Gastrocnemius medialis (tissue), 4 donors: ENCODE measurements around the gene CLSTN2. TPM values are rescaled to one million over a fixed set of nuclear protein-coding genes. Genes with fewer than 3 reads are reported as not detected.

ENCODE experiments used
- ATAC-seq, 2 donors: fragments of 150-250 bp; one replicate each; pipeline ENCODE4 v1.9.1; 2016
- DNase-seq, 2 donors: peaks; one replicate each; pipeline ENCODE4 v3.0.0-alpha.2; 2019
- H3K27ac ChIP-seq, 4 donors: fragments of 200-600 bp; sonication (generic); 1 replicate in 1 of 4; 2 replicates in 3 of 4; pipeline ENCODE4 v1.5.1; 2016 to 2018; ENCODE audit warnings: mild to moderate bottlenecking in 2 of 4, moderate library complexity in 1 of 4
- H3K27me3 ChIP-seq, 3 donors: fragments of 200-600 bp; sonication (generic) in 2 of 3; 1 replicate in 1 of 3; 2 replicates in 2 of 3; pipeline versions ENCODE4 v1.5.1 to v1.6.0; 2016 to 2019; ENCODE audit warnings: mild to moderate bottlenecking in 1 of 3, moderate library complexity in 1 of 3
- H3K36me3 ChIP-seq, 2 donors: fragments of 200-600 bp; sonication (generic) in 1 of 2; one replicate each; pipeline ENCODE4 v1.5.1; 2017 to 2018
- H3K4me1 ChIP-seq, 2 donors: fragments of 200-600 bp; sonication (generic) in 1 of 2; one replicate each; pipeline ENCODE4 v1.5.1; 2016 to 2017; ENCODE audit warnings: mild to moderate bottlenecking in 2 of 2
- H3K4me3 ChIP-seq, 4 donors: fragments of 200-600 bp; sonication (generic) in 3 of 4; 1 replicate in 1 of 4; 2 replicates in 3 of 4; pipeline ENCODE4 v1.5.1; 2016 to 2019; ENCODE audit warnings: mild to moderate bottlenecking in 2 of 4
- H3K9me3 ChIP-seq, 3 donors: fragments of 200-600 bp; sonication (generic) in 2 of 3; 1 replicate in 1 of 3; 2 replicates in 2 of 3; pipeline ENCODE4 v1.5.1; 2016 to 2019
- CTCF ChIP-seq, 5 experiments: fragments of 450-650 bp in 3 of 5; fragments of 200-600 bp in 2 of 5; sonication (generic) in 2 of 5; IDR thresholded peaks in 4 of 5; conservative IDR thresholded peaks in 1 of 5; 1 replicate in 4 of 5; 2 replicates in 1 of 5; pipeline ENCODE4 v1.5.1; 2016 to 2019; ENCODE audit warnings: antibody characterized with exemption in 5 of 5, mild to moderate bottlenecking in 3 of 5, moderate library complexity in 3 of 5
- POLR2A ChIP-seq, 2 donors: fragments of 450-650 bp; IDR thresholded peaks; one replicate each; pipeline ENCODE4 v1.6.1; 2017; ENCODE audit warnings: antibody characterized with exemption in 2 of 2, mild to moderate bottlenecking in 2 of 2, moderate library complexity in 2 of 2
- in situ Hi-C, 4 donors: fragments of 200-750 bp; cut with MboI; loops; one replicate each; pipeline versions ENCODE4 v1.15.0 to v1.8.0; 2017; ENCODE audit warnings: low sequenced_read_pairs in 4 of 4
- intact Hi-C: fragments of 100-400 bp; cut with DNase I; formaldehyde crosslinking; loops from one replicate; pipeline ENCODE4 v1.15.1; 2023; ENCODE audit warnings: low total_unique reads
- total RNA-seq, 4 donors: library from RNA; depleted of rRNA; stranded (reverse); fragments of >200 nt; gene quantifications; one replicate each; pipeline versions ENCODE4 v1.1.0 to v1.2.3, GENCODE V29; 2016

The CLSTN2 gene
- total RNA-seq, 4 donors from 2014 or later: 1.1 to 4.9 (median 4.0) TPM

- peak in 1 of 2 donors; percentile 46 for ATAC-seq
- DNase-seq: no peak
- no peak overlapping the region for H3K4me3 ChIP-seq
- no peak for TF ChIP-seq CTCF (IDR thresholded peaks at IDR 0.05 in 4 of 5, conservative IDR thresholded peaks at IDR 0.05 in 1 of 5)
- TF ChIP-seq POLR2A (IDR thresholded peaks at IDR 0.05): no peak
- intact Hi-C loops: no loop called here
- peak overlapping the region in 1 of 4 donors; percentile 24 for H3K27ac ChIP-seq
- no peaks in the 10 kb centered on the region for H3K27me3 ChIP-seq
- H3K4me1 ChIP-seq: no peaks in the 10 kb centered on the region
- in situ Hi-C loops: no loop called here
- no peaks in the 10 kb centered on the region for H3K9me3 ChIP-seq
- no peaks in the 10 kb centered on the region for H3K36me3 ChIP-seq
Observed at GRCh38 chr3:140467104-140467577, 532.2 kb downstream of the CLSTN2 start.

GRCh38 chr3:140467796-140468315 lies 532.9 kb downstream of the CLSTN2 start:
- TF ChIP-seq POLR2A (IDR thresholded peaks at IDR 0.05): no peak
- TF ChIP-seq CTCF (IDR thresholded peaks at IDR 0.05 in 4 of 5, conservative IDR thresholded peaks at IDR 0.05 in 1 of 5): no peak
- Histone ChIP-seq H3K27me3 (no peaks in the 10 kb centered on the region), H3K36me3 (no peaks in the 10 kb centered on the region), H3K4me1 (no peaks in the 10 kb centered on the region), H3K27ac (peak overlapping the region in 1 of 4 donors; percentile 9), H3K9me3 (no peaks in the 10 kb centered on the region), H3K4me3 (no peak overlapping the region)
- ATAC-seq: no peak
- no peak for DNase-seq
- in situ Hi-C loops: no loop called here
- intact Hi-C loops: no loop called here

- in situ Hi-C loops: no loop called here
- ATAC-seq (no peak), DNase-seq (no peak)
- intact Hi-C loops: no loop called here
- no peak overlapping the region for H3K4me3 ChIP-seq
- H3K27me3 ChIP-seq: no peaks in the 10 kb centered on the region
- H3K36me3 ChIP-seq: no peaks in the 10 kb centered on the region
- H3K4me1 ChIP-seq: no peaks in the 10 kb centered on the region
- H3K9me3 ChIP-seq: no peaks in the 10 kb centered on the region
- no peak overlapping the region for H3K27ac ChIP-seq
- no peak for TF ChIP-seq CTCF (IDR thresholded peaks at IDR 0.05 in 4 of 5, conservative IDR thresholded peaks at IDR 0.05 in 1 of 5)
- no peak for TF ChIP-seq POLR2A (IDR thresholded peaks at IDR 0.05)
Observed at GRCh38 chr3:140468407-140468806, 533.4 kb downstream of the CLSTN2 start.

- H3K4me1 ChIP-seq: no peaks in the 10 kb centered on the region
- TF ChIP-seq CTCF (IDR thresholded peaks at IDR 0.05 in 4 of 5, conservative IDR thresholded peaks at IDR 0.05 in 1 of 5): no peak
- no peak for TF ChIP-seq POLR2A (IDR thresholded peaks at IDR 0.05)
- H3K27ac ChIP-seq: no peak overlapping the region
- no peaks in the 10 kb centered on the region for H3K27me3 ChIP-seq
- in situ Hi-C loops (no loop called here), intact Hi-C loops (no loop called here)
- ATAC-seq: no peak
- H3K9me3 ChIP-seq: no peaks in the 10 kb centered on the region
- H3K4me3 ChIP-seq: no peak overlapping the region
- H3K36me3 ChIP-seq: no peaks in the 10 kb centered on the region
- DNase-seq: no peak
Observed at GRCh38 chr3:140469491-140469890, 534.5 kb downstream of the CLSTN2 start.

- no peak for DNase-seq
- Histone ChIP-seq H3K36me3 (no peaks in the 10 kb centered on the region), H3K9me3 (no peaks in the 10 kb centered on the region), H3K4me1 (no peaks in the 10 kb centered on the region), H3K27me3 (no peaks in the 10 kb centered on the region), H3K27ac (no peak overlapping the region), H3K4me3 (no peak overlapping the region)
- no peak for ATAC-seq
- TF ChIP-seq CTCF (IDR thresholded peaks at IDR 0.05 in 4 of 5, conservative IDR thresholded peaks at IDR 0.05 in 1 of 5) (no peak), POLR2A (IDR thresholded peaks at IDR 0.05) (no peak)
- in situ Hi-C loops (no loop called here), intact Hi-C loops (no loop called here)
Observed at GRCh38 chr3:140470211-140470610, 535.2 kb downstream of the CLSTN2 start.
